Mesodermal cell (in vitro differentiated cells): Measurements from ENCODE around the gene PDE8A.
"Not testable (repeated sequence)": the region's sequence is repeated elsewhere in the genome, so short reads cannot be mapped to it uniquely, and the experiment has no call there.

ENCODE experiments used
- H3K27ac ChIP-seq: 2 replicates; pipeline ENCODE4 v1.7.0; 2013; ENCODE audit warnings: mild to moderate bottlenecking, low read depth, low read length, moderate library complexity; ENCODE audit not compliant: severe bottlenecking
- H3K36me3 ChIP-seq: 2 replicates; pipeline ENCODE4 v1.7.1; 2013; ENCODE audit warnings: mild to moderate bottlenecking, low read length, moderate library complexity; ENCODE audit not compliant: control insufficient read depth, insufficient read depth
- H3K4me1 ChIP-seq: one replicate; pipeline ENCODE4 v1.7.1; 2013; ENCODE audit warnings: mild to moderate bottlenecking, low read length; ENCODE audit not compliant: insufficient read depth, control insufficient read depth, poor library complexity, severe bottlenecking
- H3K4me3 ChIP-seq: 2 replicates; pipeline ENCODE4 v1.7.0; 2013; ENCODE audit warnings: low read length, control low read depth, mild to moderate bottlenecking; ENCODE audit not compliant: insufficient read depth, poor library complexity, severe bottlenecking; ENCODE audit errors: extremely low read depth
- H3K9me3 ChIP-seq: 2 replicates; pipeline ENCODE4 v1.7.1; 2013; ENCODE audit warnings: mild to moderate bottlenecking, low read length, moderate library complexity; ENCODE audit not compliant: control insufficient read depth
- WGBS, 2 experiments: methylation state at CpG; one replicate each; pipeline ENCODE4 v1.1.5; 2013; ENCODE audit warnings: missing lambda C conversion rate in 2 of 2; ENCODE audit not compliant: insufficient coverage in 2 of 2; 5-methylcytosine and 5-hydroxymethylcytosine counted together

The PDE8A gene

GRCh38 chr15:84980196-84981053, 1.2 kb upstream of the PDE8A start:
- no peaks in the 10 kb centered on the region for H3K9me3 ChIP-seq
- peak overlapping the region; percentile 70 for H3K4me3 ChIP-seq
- no peaks in the 10 kb centered on the region for H3K36me3 ChIP-seq
- WGBS, 2 experiments = 1% methylated on average over 54 to 60 of the region's 66 CpGs
- H3K4me1 ChIP-seq = no peaks in the 10 kb centered on the region
- peak overlapping the region; percentile 77 for H3K27ac ChIP-seq

- Histone ChIP-seq H3K9me3 (no peaks in the 10 kb centered on the region), H3K36me3 (no peaks in the 10 kb centered on the region), H3K4me1 (no peaks in the 10 kb centered on the region), H3K4me3 (peak overlapping the region; percentile 70), H3K27ac (peak overlapping the region; percentile 77)
- WGBS, 2 experiments = 0% methylated on average over 40 to 53 of the region's 75 CpGs
Measured at GRCh38 chr15:84981054-84981710, 474 bp upstream of the PDE8A start.

DNA sequence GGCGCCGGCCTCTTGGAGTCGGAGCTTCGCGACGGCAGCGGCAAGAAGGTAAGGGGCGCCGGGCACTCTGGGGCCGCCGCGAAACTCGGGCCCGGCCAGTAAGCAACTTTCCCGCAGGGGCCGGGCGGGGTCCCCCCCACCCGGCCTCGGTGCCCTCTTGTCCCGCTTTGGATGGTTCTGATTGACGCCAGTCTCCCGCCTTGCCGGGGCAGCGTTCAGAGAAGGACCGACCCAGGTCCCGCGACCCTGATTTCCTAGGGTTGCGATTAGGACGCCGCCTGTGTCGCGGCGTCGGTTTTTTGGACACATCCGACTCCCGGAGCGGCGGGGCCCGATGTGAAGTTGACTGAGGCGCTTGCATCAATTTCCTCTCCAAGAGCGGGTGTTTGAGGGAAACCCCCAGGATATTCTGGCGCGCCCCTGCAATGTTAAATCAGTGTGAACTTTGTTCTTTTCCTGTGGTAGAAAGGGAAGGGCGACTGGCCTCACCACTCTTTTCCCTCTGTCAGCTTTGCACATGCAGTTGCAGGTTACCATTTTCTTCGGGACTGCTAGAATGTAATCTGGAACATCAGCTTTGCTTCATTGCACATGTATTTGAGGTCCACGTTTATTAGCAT, 755 bp downstream of the PDE8A start:
- Histone ChIP-seq H3K4me1 (no peaks in the 10 kb centered on the region), H3K27ac (no peak overlapping the region), H3K36me3 (no peaks in the 10 kb centered on the region), H3K4me3 (peak overlapping the region; percentile 70), H3K9me3 (no peaks in the 10 kb centered on the region)
- WGBS, 2 experiments = 0 to 1% methylated on average over 31 to 38 of the region's 46 CpGs

DNA sequence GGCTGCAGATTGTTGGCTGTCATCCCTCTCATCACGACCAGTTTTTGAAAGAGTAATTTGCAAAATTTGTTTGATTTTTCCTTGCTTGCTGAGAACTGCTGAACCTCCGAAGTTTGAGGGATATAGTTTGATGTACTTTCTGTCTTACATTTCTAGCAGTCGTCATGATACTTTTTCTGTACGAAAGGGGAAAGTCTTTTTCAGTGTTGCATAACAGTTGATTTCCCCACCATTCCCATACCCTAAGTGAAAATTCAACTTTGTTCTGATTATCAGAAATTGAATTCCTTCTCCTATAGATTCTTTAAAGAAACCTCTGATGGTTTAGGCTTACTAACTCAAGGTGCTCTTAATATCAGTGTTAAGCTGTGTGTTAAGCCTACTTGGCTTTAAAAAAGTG, 1.6 kb downstream of the PDE8A start:
- peak overlapping the region; percentile 70 for H3K4me3 ChIP-seq
- H3K9me3 ChIP-seq = no peaks in the 10 kb centered on the region
- no peaks in the 10 kb centered on the region for H3K36me3 ChIP-seq
- no peak overlapping the region for H3K27ac ChIP-seq
- no peaks in the 10 kb centered on the region for H3K4me1 ChIP-seq
- 63 to 81% methylated on average over 1 to 3 of the region's 4 CpGs for WGBS, 2 experiments

DNA sequence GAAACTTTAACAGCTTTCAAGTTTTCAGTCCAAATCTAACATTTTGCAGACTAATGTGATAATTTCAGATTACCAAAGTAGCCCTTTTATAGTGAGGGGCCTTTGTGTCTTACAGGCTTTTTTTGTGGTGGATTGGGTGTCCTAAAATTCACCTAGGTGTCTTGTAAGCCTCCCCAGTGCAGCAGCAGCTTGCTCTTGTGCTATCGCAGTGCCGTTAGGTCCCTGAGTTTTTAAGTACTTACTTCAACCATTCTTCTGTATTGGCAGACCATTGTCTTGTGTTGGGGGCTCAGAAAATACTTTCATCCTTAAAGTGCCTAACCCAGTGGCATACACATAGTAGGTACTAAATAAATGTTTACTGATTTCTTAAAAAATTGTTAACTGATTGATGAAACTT, 2.1 kb downstream of the PDE8A start:
- Histone ChIP-seq H3K27ac (no peak overlapping the region), H3K4me1 (no peaks in the 10 kb centered on the region), H3K36me3 (no peaks in the 10 kb centered on the region), H3K9me3 (no peaks in the 10 kb centered on the region), H3K4me3 (no peak overlapping the region)
- whole genome bisulfite sequencing, 2 experiments = 100% methylated on average over 2 of the region's 2 CpGs; no CpG with 5 or more reads in 1 of the 2 experiments

GRCh38 chr15:84985158-84985557, 3.5 kb downstream of the PDE8A start:
- no peak overlapping the region for H3K27ac ChIP-seq
- no peaks in the 10 kb centered on the region for H3K36me3 ChIP-seq
- no peaks in the 10 kb centered on the region for H3K9me3 ChIP-seq
- WGBS, 2 experiments = no CpG with 5 or more reads among the region's 2 CpGs
- H3K4me3 ChIP-seq = no peak overlapping the region
- no peaks in the 10 kb centered on the region for H3K4me1 ChIP-seq

DNA sequence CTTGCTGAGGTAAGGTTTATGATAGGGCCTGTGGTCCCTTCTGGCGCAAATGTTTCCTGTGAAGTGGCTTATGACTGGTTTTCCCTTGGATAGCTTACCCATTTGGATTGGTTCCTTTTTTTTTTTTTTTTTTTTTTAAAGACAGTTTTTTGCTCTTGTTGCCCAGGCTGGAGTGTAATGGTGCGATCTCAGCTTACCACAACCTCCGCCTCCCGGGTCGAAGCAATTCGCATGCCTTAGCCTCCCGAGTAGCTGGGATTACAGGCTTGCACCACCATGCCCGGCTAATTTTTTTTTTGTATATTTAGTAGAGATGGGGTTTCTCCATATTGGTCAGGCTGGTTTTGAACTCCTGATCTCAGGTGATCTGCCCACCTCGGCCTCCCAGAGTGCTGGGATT, 5.7 kb downstream of the PDE8A start:
- H3K4me3 ChIP-seq, H3K36me3 ChIP-seq, H3K4me1 ChIP-seq, H3K9me3 ChIP-seq, H3K27ac ChIP-seq: not testable (repeated sequence)
- WGBS, 2 experiments = 96 to 98% methylated on average over 4 to 6 of the region's 9 CpGs

DNA sequence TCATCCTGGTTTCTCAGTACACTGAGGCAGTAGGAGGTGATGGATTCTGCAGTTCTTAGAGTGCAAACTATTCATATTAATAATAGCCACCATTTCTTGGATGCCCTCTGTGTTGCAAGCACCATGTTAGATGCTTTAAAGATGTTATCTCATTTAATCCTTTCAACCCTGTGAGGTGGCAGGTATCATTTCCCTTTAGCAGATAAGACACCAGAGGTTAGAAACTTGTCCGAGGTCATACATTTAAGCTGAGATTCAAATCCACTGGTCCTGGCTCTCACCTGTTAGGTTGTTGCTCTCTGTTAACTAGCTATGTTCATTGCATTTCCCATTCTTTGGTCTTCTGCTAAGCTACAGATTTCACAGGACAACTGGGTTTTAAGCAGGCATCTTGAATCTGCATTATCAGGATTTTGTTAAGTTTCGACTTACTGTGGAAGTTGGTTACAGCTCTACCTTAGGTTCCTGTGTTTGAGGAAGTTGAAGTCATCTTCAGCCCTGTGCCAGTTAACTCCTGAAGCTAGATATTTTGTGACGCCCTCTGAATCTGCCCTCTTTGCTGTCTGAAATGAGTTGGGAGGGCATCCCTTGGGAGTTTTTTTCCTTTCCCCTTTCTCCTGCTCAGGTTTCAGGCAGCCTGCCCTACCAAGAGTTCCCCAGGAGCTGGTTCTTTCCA, 6.4 kb downstream of the PDE8A start:
- Histone ChIP-seq H3K36me3 (no peaks in the 10 kb centered on the region), H3K4me3 (no peak overlapping the region), H3K4me1 (peaks cover 8% of the 10 kb centered on the region), H3K27ac (no peak overlapping the region), H3K9me3 (no peaks in the 10 kb centered on the region)
- 73 to 100% methylated on average over 2 of the region's 3 CpGs for WGBS, 2 experiments

DNA sequence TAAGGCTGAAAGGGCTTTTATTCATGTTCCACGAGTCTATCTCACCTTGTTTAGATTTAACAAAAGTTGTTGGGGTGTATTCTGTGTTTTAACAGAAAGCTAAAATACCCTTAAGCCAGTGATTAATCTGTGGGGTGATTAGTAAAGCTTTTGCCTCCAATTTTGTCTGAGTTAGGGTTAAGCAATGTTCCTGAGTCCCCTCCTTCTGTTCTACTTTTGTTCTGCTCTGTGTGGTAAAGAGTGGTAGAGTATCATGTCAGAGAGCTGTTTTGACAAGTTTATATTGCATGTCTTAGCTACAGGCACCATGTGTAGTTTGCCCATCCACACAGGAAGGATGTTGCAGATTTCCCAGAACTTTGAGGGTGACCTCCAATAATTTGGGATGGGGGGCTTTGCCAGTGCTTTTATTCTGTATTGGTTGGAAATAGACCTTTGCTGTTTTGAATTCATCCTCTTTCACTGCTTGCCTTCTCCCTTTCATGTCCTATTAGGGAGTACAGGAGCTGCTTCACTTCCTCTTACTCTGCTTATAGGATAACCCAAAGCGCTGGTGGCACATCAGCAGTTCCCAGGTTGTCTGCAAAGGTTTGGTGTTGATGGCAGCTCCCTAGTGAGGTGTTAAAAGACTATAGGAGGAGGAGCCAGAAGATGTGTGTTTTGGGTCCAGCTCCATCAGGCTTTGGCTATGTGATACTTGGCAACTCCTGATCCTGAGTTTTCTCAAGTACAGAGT, 7.4 kb downstream of the PDE8A start:
- Histone ChIP-seq H3K4me3 (no peak overlapping the region), H3K27ac (no peak overlapping the region), H3K4me1 (peaks cover 8% of the 10 kb centered on the region), H3K36me3 (no peaks in the 10 kb centered on the region), H3K9me3 (no peaks in the 10 kb centered on the region)
- WGBS, 2 experiments = 100% methylated on average over 1 of the region's 2 CpGs; no CpG with 5 or more reads in 1 of the 2 experiments

GRCh38 chr15:84990507-84990906, 8.9 kb downstream of the PDE8A start:
- WGBS, 2 experiments = no CpG with 5 or more reads among the region's 1 CpG
- no peaks in the 10 kb centered on the region for H3K9me3 ChIP-seq
- no peak overlapping the region for H3K4me3 ChIP-seq
- no peak overlapping the region for H3K27ac ChIP-seq
- H3K36me3 ChIP-seq = no peaks in the 10 kb centered on the region
- peaks cover 8% of the 10 kb centered on the region for H3K4me1 ChIP-seq
